Measurements from ENCODE around the gene TLE6. TPM values are rescaled to one million over a fixed set of nuclear protein-coding genes. Genes with fewer than 3 reads are reported as not detected.

Gene TLE6
- polyA plus RNA-seq, 3 donors, result not detected

GRCh38 chr19:3017923-3018322 is 40.6 kb downstream of the TLE6 start:
- Histone ChIP-seq H3K4me3 (replicated peaks in 1 of 3; ENCODE audit: low read depth in 2 of 3, low read length in 3 of 3) (no peak overlapping the region), H3K4me2 (replicated peaks; ENCODE audit: extremely low read depth, low read length, poor library complexity, severe bottlenecking) (no peak overlapping the region), H3K36me3 (replicated peaks in 1 of 2; ENCODE audit: control insufficient read depth in 1 of 2, insufficient read depth in 2 of 2, low read length in 2 of 2) (no peaks in the 10 kb centered on the region), H4K20me1 (ENCODE audit: insufficient read depth, low read length) (no peaks in the 10 kb centered on the region), H3K79me2 (ENCODE audit: insufficient read depth, low read length) (no peaks in the 10 kb centered on the region), H3K27ac (ENCODE audit: low read depth in 1 of 2, low read length in 2 of 2) (no peak overlapping the region), H3K4me1 (ENCODE audit: control insufficient read depth in 1 of 2, insufficient read depth in 2 of 2, low read length in 2 of 2) (no peaks in the 10 kb centered on the region), H3K9ac (ENCODE audit: insufficient read depth, low read length, poor library complexity, severe bottlenecking) (no peak overlapping the region), H3K9me3 (replicated peaks in 1 of 2; ENCODE audit: control insufficient read depth in 1 of 2, insufficient read depth in 1 of 2, low read length in 2 of 2) (no peaks in the 10 kb centered on the region), H2AFZ (ENCODE audit: insufficient read depth, low read depth, low read length, poor library complexity, severe bottlenecking) (no peak overlapping the region), H3K27me3 (ENCODE audit: control insufficient read depth in 2 of 2, insufficient read depth in 2 of 2, low read length in 2 of 2) (no peaks in the 10 kb centered on the region)
- peaks cover 0 to 3% (median 0%) of the 10 kb centered on the region in 7 donors for H3K9me3 Mint-ChIP-seq
- TF ChIP-seq CTCF (IDR thresholded peaks at IDR 0.05), result no peak
- peaks cover 3 to 13% (median 11%) of the 10 kb centered on the region in 3 donors for H3K27me3 Mint-ChIP-seq (ENCODE audit: low read depth in 3 of 3)
- H3K4me3 Mint-ChIP-seq, result no peak overlapping the region
- no peak for DNase-seq
- no peaks in the 10 kb centered on the region for H3K36me3 Mint-ChIP-seq
- intact Hi-C loops (cut with micrococcal nuclease), result no loop called here
- no peak overlapping the region for H3K27ac Mint-ChIP-seq
- H3K4me1 Mint-ChIP-seq, result no peaks in the 10 kb centered on the region
- 95% methylated on average over 2 of the region's 7 CpGs for WGBS (ENCODE audit: insufficient coverage)

GRCh38 chr19:3019211-3019854 is 42.0 kb downstream of the TLE6 start:
- H3K4me2 ChIP-seq (replicated peaks; ENCODE audit: extremely low read depth, low read length, poor library complexity, severe bottlenecking), result no peak overlapping the region
- Mint-ChIP-seq H3K27me3 (ENCODE audit: low read depth in 3 of 3) (peaks cover 11 to 25% (median 23%) of the 10 kb centered on the region in 3 donors), H3K4me3 (no peak overlapping the region), H3K36me3 (no peaks in the 10 kb centered on the region), H3K4me1 (no peaks in the 10 kb centered on the region), H3K9me3 (peaks cover 0 to 3% (median 0%) of the 10 kb centered on the region in 7 donors), H3K27ac (no peak overlapping the region)
- WGBS (ENCODE audit: insufficient coverage), result 96% methylated on average over 19 of the region's 28 CpGs
- H3K4me3 ChIP-seq (replicated peaks in 1 of 3; ENCODE audit: low read depth in 2 of 3, low read length in 3 of 3), result no peak overlapping the region
- no peak for DNase-seq
- no peaks in the 10 kb centered on the region for H3K4me1 ChIP-seq (ENCODE audit: control insufficient read depth in 1 of 2, insufficient read depth in 2 of 2, low read length in 2 of 2)
- H3K9me3 ChIP-seq (replicated peaks in 1 of 2; ENCODE audit: control insufficient read depth in 1 of 2, insufficient read depth in 1 of 2, low read length in 2 of 2), result no peaks in the 10 kb centered on the region
- H3K27me3 ChIP-seq (ENCODE audit: control insufficient read depth in 2 of 2, insufficient read depth in 2 of 2, low read length in 2 of 2), result peaks cover under 1 to 4% of the 10 kb centered on the region in 2 donors
- TF ChIP-seq CTCF (IDR thresholded peaks at IDR 0.05), result no peak
- intact Hi-C loops (cut with micrococcal nuclease), result no loop called here
- H3K79me2 ChIP-seq (ENCODE audit: insufficient read depth, low read length), result no peaks in the 10 kb centered on the region
- H3K27ac ChIP-seq (ENCODE audit: low read depth in 1 of 2, low read length in 2 of 2), result no peak overlapping the region
- H4K20me1 ChIP-seq (ENCODE audit: insufficient read depth, low read length), result no peaks in the 10 kb centered on the region
- no peaks in the 10 kb centered on the region for H3K36me3 ChIP-seq (replicated peaks in 1 of 2; ENCODE audit: control insufficient read depth in 1 of 2, insufficient read depth in 2 of 2, low read length in 2 of 2)
- no peak overlapping the region for H2AFZ ChIP-seq (ENCODE audit: insufficient read depth, low read depth, low read length, poor library complexity, severe bottlenecking)
- H3K9ac ChIP-seq (ENCODE audit: insufficient read depth, low read length, poor library complexity, severe bottlenecking), result no peak overlapping the region
